Cardiac muscle cell (in vitro differentiated cells and primary cell): ENCODE data around the gene ELL. TPM values are rescaled to one million over a fixed set of nuclear protein-coding genes. Genes with fewer than 3 reads are reported as not detected.

Source experiments
- DNase-seq, 2 donors: peaks; one replicate each; pipeline versions ENCODE4 v3.0.0 to v3.0.0-alpha.2; 2010 to 2017; ENCODE audit warnings: low read depth in 1 of 2, low spot score in 1 of 2
- H3K27ac ChIP-seq: fragments of 200-600 bp; sonication (generic); 2 replicates; pipeline ENCODE4 v1.5.1; 2016
- H3K27me3 ChIP-seq: fragments of 200-600 bp; sonication (generic); 2 replicates; pipeline ENCODE4 v1.6.0; 2016; ENCODE audit warnings: control low read depth
- H3K36me3 ChIP-seq: fragments of 200-600 bp; sonication (generic); 2 replicates; pipeline ENCODE4 v1.5.1; 2016; ENCODE audit warnings: control low read depth
- H3K4me1 ChIP-seq: fragments of 200-600 bp; sonication (generic); 2 replicates; pipeline ENCODE4 v1.8.1; 2017; ENCODE audit warnings: low read depth, mild to moderate bottlenecking, mixed run types
- H3K4me3 ChIP-seq: fragments of 200-600 bp; sonication (generic); 2 replicates; pipeline ENCODE4 v1.5.1; 2016; ENCODE audit warnings: mild to moderate bottlenecking
- H3K9me3 ChIP-seq: fragments of 200-600 bp; sonication (generic); 2 replicates; pipeline ENCODE4 v1.5.1; 2017; ENCODE audit warnings: low read depth, mild to moderate bottlenecking, control low read depth
- polyA plus RNA-seq: library from polyadenylated mRNA; unstranded; fragments of >200 nt; fragmentation: Nextera tagmentation; extraction: Ambion mirVana; gene quantifications from 2 replicates; pipeline ENCODE4 v1.2.1, GENCODE V29; 2016
- total RNA-seq: library from RNA; depleted of rRNA; stranded (reverse); fragments of >200 nt; gene quantifications from 2 replicates; pipeline ENCODE4 v1.2.3, GENCODE V29; 2016
- TF ChIP-seq, protein P1 (sequence below): IDR thresholded peaks from 2 replicates; pipeline ENCODE4 v1.5.1; 2012; ENCODE audit warnings: low read depth, mild to moderate bottlenecking, low read length

ELL gene
- total and polyA plus RNA-seq, 2 experiments from 2014 or later = 14.8 to 20.7 TPM

DNA sequence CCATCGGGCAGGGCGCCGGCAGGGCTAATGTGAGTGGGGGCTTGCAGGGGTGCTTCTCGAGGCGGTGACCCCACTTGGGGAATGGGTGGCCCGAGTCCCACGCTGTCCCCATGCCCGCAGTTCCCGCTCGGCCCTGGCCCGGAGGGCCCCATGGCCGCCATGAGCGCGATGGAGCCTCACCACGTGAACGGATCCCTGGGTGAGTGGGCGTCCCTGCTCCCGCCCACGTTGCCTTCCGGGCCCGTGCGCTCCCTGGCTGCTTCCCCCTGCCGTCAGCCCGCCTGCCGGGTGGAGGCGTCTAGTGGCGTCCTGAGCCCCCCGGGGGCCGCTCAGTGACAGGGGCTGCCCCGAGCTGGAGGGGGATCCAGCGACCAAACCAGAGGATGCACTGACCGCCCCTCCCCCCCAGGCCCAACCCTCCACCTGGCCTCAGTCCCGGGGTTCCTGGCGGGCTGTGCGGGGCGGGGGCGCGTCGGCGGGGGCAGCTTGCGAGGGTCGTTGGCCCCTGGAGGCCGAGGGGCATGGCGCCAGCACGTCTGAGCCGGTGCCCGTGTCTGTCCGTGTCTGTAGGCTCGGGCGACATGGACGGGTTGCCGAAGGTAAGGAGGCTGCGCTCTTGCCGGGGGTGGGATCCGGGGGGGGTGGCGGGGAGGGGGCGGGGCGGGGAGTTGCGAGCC lies 88.7 kb downstream of the ELL start:
- H3K9me3 ChIP-seq = no peaks in the 10 kb centered on the region
- peak overlapping the region; percentile 61 for H3K27ac ChIP-seq
- H3K4me1 ChIP-seq = peaks cover 33% of the 10 kb centered on the region
- TF ChIP-seq, protein P1, sequence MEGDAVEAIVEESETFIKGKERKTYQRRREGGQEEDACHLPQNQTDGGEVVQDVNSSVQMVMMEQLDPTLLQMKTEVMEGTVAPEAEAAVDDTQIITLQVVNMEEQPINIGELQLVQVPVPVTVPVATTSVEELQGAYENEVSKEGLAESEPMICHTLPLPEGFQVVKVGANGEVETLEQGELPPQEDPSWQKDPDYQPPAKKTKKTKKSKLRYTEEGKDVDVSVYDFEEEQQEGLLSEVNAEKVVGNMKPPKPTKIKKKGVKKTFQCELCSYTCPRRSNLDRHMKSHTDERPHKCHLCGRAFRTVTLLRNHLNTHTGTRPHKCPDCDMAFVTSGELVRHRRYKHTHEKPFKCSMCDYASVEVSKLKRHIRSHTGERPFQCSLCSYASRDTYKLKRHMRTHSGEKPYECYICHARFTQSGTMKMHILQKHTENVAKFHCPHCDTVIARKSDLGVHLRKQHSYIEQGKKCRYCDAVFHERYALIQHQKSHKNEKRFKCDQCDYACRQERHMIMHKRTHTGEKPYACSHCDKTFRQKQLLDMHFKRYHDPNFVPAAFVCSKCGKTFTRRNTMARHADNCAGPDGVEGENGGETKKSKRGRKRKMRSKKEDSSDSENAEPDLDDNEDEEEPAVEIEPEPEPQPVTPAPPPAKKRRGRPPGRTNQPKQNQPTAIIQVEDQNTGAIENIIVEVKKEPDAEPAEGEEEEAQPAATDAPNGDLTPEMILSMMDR = no peak
- H3K27me3 ChIP-seq = no peaks in the 10 kb centered on the region
- peak overlapping the region; percentile 25 for H3K4me3 ChIP-seq
- DNase-seq = peak in 1 of 2 donors; percentile 62
- H3K36me3 ChIP-seq = no peaks in the 10 kb centered on the region

DNA sequence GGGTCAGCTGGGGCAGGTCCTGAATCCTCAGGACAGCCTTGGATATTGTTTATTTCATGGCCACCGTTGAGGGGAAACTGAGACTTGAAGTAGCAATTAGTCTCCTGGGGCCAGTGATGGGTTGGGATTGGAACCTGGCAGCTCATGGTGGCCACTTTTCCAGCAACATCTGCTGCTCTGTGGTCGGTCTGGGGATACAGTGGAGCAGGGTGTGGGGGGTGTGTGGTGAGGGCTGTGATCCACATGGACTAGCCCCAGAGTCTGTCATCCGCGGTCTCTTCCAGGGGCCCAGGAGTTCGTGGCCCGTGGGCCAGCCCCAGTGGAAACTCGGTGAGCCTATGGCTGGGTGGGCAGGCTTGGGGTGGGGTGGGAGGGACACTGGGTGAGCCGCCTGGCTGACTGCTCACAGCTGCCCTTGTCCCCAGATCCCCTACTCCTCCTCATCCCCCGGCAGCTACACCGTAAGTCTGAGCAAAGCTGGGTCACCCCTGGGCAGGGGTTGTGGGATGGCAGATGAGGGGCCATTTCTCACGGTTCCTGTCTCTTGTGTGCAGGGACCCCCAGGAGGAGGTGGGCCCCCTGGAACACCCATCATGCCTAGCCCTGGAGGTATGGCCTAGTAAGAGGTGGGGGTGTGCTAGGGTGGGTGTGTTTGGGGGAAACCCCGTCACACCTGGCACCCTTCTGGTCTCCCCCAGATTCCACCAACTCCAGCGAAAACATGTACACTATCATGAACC lies 89.4 kb downstream of the ELL start:
- no peak for DNase-seq
- Histone ChIP-seq H3K27ac (no peak overlapping the region), H3K4me3 (no peak overlapping the region), H3K4me1 (peaks cover 33% of the 10 kb centered on the region), H3K27me3 (no peaks in the 10 kb centered on the region), H3K36me3 (no peaks in the 10 kb centered on the region), H3K9me3 (no peaks in the 10 kb centered on the region)
- TF ChIP-seq, protein P1 = no peak

DNA sequence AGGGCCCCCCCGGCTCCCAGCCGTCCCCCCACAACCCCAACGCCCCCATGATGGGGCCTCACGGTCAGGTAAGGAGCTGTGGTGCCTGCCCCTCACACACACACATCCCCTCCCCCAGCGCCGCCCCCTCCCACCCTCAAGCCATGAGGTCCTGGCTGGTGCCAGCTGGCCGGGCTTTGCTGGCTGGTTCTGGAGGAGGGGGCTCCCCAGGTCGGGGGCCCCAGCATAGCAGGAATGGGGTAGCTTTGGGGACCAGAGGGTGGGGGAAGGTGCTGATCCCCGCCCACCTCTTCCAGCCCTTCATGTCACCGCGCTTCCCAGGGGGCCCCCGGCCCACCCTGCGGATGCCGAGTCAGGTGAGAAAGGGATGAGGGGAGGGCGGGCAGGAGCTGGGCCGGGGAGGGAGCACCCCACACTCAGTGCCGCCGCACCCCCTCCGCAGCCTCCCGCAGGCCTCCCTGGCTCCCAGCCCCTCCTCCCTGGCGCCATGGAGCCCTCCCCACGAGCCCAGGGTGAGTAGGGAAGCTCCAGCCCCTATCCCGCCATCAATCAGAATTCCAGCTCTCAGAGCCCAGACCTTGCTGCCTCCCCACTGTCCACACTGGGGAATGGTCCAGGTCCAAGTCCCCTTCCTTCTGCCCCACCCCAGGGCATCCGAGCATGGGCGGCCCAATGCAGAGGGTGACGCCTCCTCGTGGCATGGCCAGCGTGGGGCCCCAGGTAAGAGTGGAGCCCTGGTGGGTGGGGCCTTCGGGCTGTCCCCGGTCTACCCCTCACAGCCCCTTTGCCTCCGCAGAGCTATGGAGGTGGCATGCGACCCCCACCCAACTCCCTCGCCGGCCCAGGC lies 90.3 kb downstream of the ELL start:
- TF ChIP-seq, protein P1 = no peak

DNA sequence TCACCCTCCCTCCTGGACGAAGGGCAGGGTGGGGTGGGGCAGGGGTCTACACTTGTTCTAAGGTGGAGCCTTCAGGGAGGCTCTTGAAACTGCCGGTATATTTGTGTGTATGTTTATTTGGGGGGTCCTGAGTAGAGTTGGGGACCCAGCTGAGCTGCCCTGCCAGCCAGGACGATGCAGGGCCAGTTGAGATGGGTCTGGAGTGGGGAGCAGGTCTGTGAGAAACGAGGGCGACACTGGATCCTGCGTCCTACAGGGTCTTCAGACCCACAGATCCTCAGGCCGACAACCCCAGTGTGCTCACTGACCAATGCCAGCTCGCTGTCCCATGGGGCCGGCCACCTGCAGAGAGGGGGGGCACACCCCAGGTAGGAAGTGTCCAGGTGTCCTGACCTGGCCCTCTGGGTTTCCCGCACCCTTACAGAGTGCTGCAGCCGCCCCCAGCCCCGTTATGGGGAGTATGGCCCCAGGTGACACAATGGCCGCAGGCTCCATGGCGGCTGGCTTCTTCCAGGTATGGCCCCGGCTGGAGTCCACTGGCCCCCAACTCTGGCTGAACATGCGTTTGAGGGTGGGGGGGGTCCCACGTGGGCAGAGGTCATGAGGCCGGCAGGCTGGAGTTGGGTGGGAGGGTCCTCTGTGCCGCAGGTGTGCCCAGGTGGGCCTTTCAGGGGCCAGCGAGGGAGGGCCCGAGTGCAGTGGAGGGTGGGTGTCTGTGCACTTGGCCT lies 91.3 kb downstream of the ELL start:
- Histone ChIP-seq H3K4me3 (no peak overlapping the region), H3K4me1 (peaks cover 40% of the 10 kb centered on the region), H3K36me3 (no peaks in the 10 kb centered on the region), H3K27me3 (no peaks in the 10 kb centered on the region), H3K27ac (no peak overlapping the region), H3K9me3 (no peaks in the 10 kb centered on the region)
- TF ChIP-seq, protein P1 = no peak
- DNase-seq = no peak

More for the DNA sequence above, 90.3 kb downstream of the ELL start:
- H3K4me3 ChIP-seq = no peak overlapping the region
- H3K27me3 ChIP-seq = no peaks in the 10 kb centered on the region
- DNase-seq = no peak
- peaks cover 32% of the 10 kb centered on the region for H3K4me1 ChIP-seq
- no peaks in the 10 kb centered on the region for H3K36me3 ChIP-seq
- H3K27ac ChIP-seq = no peak overlapping the region
- no peaks in the 10 kb centered on the region for H3K9me3 ChIP-seq
